Chondrocyte (in vitro differentiated cells): ENCODE data around the gene ABCD3. TPM values are rescaled to one million over a fixed set of nuclear protein-coding genes. Genes with fewer than 3 reads are reported as not detected.

ENCODE experiments used
- DNase-seq: peaks from one replicate; pipeline ENCODE4 v3.0.0; 2021; ENCODE audit warnings: mixed read lengths, low spot score
- H3K27ac Mint-ChIP-seq: one replicate; pipeline ENCODE4 v1.8.0; 2021; ENCODE audit warnings: mild to moderate bottlenecking, moderate library complexity, mixed read lengths; ENCODE audit not compliant: unreplicated experiment
- H3K27me3 Mint-ChIP-seq: 2 replicates; pipeline ENCODE4 v1.8.0; 2021; ENCODE audit warnings: low read depth, mixed read lengths
- H3K36me3 Mint-ChIP-seq: 2 replicates; pipeline ENCODE4 v1.8.0; 2021; ENCODE audit warnings: low read depth, mixed read lengths
- H3K4me1 Mint-ChIP-seq: 2 replicates; pipeline ENCODE4 v1.8.0; 2021; ENCODE audit warnings: low read depth, mild to moderate bottlenecking, mixed read lengths
- H3K4me3 Mint-ChIP-seq: one replicate; pipeline ENCODE4 v1.8.0; 2021; ENCODE audit warnings: mild to moderate bottlenecking, moderate library complexity, mixed read lengths; ENCODE audit not compliant: unreplicated experiment
- H3K9me3 Mint-ChIP-seq: 2 replicates; pipeline ENCODE4 v1.8.0; 2021; ENCODE audit warnings: low read depth, mixed read lengths
- total RNA-seq: library from RNA; stranded (reverse); gene quantifications from 3 replicates; pipeline ENCODE4 v1.2.1, GENCODE V29; 2021
- TF ChIP-seq, protein P1 (sequence below): fragments of 200-600 bp; sonication (generic); IDR thresholded peaks from 2 replicates; pipeline ENCODE4 v1.5.0; 2021; ENCODE audit warnings: antibody characterized with exemption, mild to moderate bottlenecking, moderate library complexity

Gene ABCD3
- total RNA-seq, 1 donor from 2014 or later: 36.1 TPM

DNA sequence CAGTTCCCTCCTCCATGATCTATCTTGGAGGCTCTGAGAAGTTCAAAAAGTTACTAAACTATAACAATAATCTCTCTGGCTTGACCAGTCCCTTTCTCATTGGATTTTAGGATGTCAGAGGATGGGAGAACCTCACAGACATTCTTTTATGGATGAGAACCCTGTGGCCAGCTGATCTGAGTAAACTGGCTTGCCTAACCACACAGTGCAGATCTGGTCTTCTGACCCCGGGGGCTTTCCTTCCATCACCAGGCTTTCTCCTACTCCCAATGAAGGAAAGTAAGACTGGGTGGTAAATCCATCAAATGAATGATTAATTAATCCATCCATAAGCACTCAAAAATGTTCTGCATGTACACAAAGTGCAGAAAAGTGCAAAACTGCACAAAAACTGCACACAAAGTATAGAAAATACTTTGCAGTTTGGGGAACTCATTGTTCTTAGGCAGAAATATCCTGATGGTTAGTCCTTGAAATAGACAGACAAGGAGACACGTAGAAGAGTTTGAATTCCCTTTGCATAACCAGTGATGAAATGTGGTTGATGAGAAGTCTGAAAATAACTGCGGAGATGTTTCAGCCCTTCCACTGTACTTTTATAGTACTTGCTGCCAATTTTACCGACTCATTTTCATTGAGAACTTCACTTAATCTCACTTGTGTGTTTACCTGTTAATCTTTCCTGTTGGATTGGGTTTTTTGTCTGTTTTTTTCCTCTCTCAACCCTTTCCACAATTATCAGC is 125.9 kb downstream of the ABCD3 start:
- H3K4me3 Mint-ChIP-seq: no peak overlapping the region
- TF ChIP-seq, protein P1, sequence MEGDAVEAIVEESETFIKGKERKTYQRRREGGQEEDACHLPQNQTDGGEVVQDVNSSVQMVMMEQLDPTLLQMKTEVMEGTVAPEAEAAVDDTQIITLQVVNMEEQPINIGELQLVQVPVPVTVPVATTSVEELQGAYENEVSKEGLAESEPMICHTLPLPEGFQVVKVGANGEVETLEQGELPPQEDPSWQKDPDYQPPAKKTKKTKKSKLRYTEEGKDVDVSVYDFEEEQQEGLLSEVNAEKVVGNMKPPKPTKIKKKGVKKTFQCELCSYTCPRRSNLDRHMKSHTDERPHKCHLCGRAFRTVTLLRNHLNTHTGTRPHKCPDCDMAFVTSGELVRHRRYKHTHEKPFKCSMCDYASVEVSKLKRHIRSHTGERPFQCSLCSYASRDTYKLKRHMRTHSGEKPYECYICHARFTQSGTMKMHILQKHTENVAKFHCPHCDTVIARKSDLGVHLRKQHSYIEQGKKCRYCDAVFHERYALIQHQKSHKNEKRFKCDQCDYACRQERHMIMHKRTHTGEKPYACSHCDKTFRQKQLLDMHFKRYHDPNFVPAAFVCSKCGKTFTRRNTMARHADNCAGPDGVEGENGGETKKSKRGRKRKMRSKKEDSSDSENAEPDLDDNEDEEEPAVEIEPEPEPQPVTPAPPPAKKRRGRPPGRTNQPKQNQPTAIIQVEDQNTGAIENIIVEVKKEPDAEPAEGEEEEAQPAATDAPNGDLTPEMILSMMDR: no peak
- H3K36me3 Mint-ChIP-seq: no peaks in the 10 kb centered on the region
- H3K27ac Mint-ChIP-seq: peak overlapping the region; percentile 85
- H3K27me3 Mint-ChIP-seq: no peaks in the 10 kb centered on the region
- H3K4me1 Mint-ChIP-seq: peaks cover 54% of the 10 kb centered on the region
- no peak for DNase-seq
- H3K9me3 Mint-ChIP-seq: no peaks in the 10 kb centered on the region

DNA sequence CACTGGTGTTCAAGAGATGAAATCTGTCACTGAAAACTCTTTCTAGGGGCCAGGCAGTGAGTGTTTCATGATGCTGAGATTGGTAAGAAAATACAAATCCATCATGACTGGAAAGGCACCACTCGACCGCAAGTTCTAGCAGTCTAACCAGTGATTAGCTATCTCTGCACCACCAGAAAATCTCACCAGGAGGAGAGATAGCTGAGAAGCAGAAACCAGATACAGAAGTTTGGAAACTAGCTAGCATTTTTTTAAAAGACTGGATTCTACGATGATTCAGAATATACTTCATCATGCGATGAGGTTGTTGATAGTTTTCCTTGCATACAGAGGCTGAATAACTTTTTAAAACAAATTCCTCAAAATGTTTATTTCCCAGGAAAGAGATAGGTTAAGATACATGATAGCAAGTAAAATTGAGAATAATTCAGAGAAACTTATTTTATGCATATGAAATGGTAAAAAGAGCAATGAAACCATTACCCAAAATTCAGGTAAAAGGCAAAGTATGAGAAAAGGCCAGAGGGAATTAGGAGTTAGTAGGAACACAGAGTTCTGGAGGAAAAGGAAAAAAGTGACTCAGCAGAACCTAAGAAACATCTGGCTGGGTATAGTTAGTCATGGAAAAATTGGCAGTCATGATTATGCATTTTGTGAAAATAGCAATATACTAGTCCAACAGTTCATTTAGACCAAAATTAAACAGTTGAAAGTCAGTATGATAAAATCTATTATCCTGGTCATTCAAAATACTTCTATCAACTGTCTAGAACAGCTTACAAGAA is 126.7 kb downstream of the ABCD3 start:
- Mint-ChIP-seq H3K27ac (peak overlapping the region; percentile 85), H3K4me3 (no peak overlapping the region), H3K36me3 (no peaks in the 10 kb centered on the region), H3K9me3 (no peaks in the 10 kb centered on the region), H3K4me1 (peaks cover 45% of the 10 kb centered on the region), H3K27me3 (no peaks in the 10 kb centered on the region)
- no peak for DNase-seq
- TF ChIP-seq, protein P1: peak; percentile 44

DNA sequence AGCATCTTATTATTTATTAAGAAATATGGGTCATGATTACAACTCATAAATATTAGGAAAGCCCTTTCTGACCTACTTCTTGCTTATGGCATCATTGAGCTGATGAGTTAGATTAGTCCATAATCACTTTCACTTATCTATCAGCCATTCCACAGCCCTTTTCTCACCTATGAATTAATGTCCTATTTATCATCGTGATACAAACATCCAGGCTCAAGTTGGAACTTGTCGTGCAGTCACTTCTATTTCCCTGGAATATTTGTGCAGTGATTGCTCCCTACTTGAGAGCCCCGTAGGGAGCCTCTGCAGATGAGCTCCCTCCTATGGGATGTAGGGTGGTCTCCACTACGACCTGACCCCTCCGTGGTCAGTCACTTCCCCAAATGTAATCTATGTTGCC is 131.5 kb downstream of the ABCD3 start:
- Mint-ChIP-seq H3K27ac (no peak overlapping the region), H3K9me3 (no peaks in the 10 kb centered on the region), H3K36me3 (no peaks in the 10 kb centered on the region), H3K4me3 (no peak overlapping the region), H3K27me3 (no peaks in the 10 kb centered on the region), H3K4me1 (peaks cover 39% of the 10 kb centered on the region)
- TF ChIP-seq, protein P1: no peak
- no peak for DNase-seq

DNA sequence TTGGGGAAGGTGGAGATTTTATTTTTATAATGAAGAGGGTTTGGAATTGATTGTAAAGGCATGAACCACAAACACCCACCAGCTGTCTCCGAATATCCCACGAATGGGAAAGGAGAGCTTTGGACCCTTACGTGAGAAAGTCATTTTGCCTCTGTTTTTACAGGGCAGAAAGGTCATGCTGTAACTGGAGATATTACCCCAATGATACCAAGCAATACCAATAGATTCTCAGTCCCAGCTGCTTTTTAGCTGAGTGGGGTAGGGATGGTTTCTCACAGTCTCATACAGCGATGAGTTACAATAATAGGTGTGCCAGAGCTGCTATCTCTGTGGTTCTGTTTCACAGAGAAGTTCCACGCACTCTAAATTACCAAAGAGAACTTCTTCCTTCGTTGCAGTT is 132.2 kb downstream of the ABCD3 start:
- H3K27me3 Mint-ChIP-seq: no peaks in the 10 kb centered on the region
- H3K9me3 Mint-ChIP-seq: no peaks in the 10 kb centered on the region
- no peak overlapping the region for H3K27ac Mint-ChIP-seq
- no peaks in the 10 kb centered on the region for H3K36me3 Mint-ChIP-seq
- H3K4me3 Mint-ChIP-seq: no peak overlapping the region
- DNase-seq: no peak
- peaks cover 33% of the 10 kb centered on the region for H3K4me1 Mint-ChIP-seq
- TF ChIP-seq, protein P1: no peak

DNA sequence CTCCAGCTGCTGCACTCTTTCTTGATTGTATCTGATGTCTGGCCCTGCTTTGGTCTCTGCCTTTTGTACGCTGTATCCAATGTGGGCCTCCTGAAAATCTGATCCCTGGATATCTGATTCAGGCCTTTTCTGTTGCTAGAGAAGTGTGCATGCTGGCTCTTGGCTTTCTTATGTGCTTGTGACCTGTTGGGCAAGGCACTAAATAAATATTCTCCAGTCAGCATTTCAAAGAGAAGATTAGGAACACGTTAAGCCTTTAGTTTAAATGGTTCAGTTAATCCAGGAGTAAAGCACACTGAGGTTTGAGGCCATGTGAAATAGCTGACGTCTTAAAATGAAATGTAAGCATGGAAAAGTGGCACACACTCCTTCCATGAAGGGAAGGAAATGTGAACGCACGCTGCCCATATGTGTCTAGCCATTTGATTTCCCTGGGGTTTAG is 132.6 kb downstream of the ABCD3 start:
- Mint-ChIP-seq H3K4me3 (no peak overlapping the region), H3K9me3 (no peaks in the 10 kb centered on the region), H3K27me3 (no peaks in the 10 kb centered on the region), H3K27ac (no peak overlapping the region), H3K36me3 (no peaks in the 10 kb centered on the region), H3K4me1 (peaks cover 33% of the 10 kb centered on the region)
- DNase-seq: no peak
- TF ChIP-seq, protein P1: no peak
